Fibroblast of lung (primary cell): ENCODE results near the gene ZNF490. TPM values are rescaled to one million over a fixed set of nuclear protein-coding genes. Genes with fewer than 3 reads are reported as not detected.
A peak's percentile ranks its signal among the peaks of the same experiment; 100 is the strongest.
"Not testable (repeated sequence)": the region's sequence is repeated elsewhere in the genome, so short reads cannot be mapped to it uniquely, and the experiment has no call there.

Experiments used
- DNase-seq, 2 donors: peaks; one replicate each; pipeline versions ENCODE4 v3.0.0 to v3.0.0-alpha.2; 2010; ENCODE audit warnings: low read depth in 2 of 2
- H2AFZ ChIP-seq: 2 replicates; pipeline ENCODE4 v1.5.1; 2012; ENCODE audit warnings: low read length, control low read depth, inconsistent platforms
- H3K27ac ChIP-seq: 2 replicates; pipeline ENCODE4 v1.5.1; 2011; ENCODE audit warnings: low read length, control low read depth; ENCODE audit not compliant: insufficient read depth
- H3K27me3 ChIP-seq: 2 replicates; pipeline ENCODE4 v1.5.1; 2011; ENCODE audit warnings: mild to moderate bottlenecking, low read length; ENCODE audit not compliant: control insufficient read depth, insufficient read depth
- H3K36me3 ChIP-seq: 2 replicates; pipeline ENCODE4 v1.5.1; 2011; ENCODE audit warnings: low read length; ENCODE audit not compliant: control insufficient read depth, insufficient read depth
- H3K4me1 ChIP-seq: 2 replicates; pipeline ENCODE4 v1.5.1; 2011; ENCODE audit warnings: low read length; ENCODE audit not compliant: control insufficient read depth, insufficient read depth; ENCODE audit errors: extremely low read depth
- H3K4me2 ChIP-seq: 2 replicates; pipeline ENCODE4 v1.5.1; 2011; ENCODE audit warnings: low read length, control low read depth; ENCODE audit not compliant: insufficient read depth; ENCODE audit errors: extremely low read depth
- H3K4me3 ChIP-seq, 4 experiments: fragments of 200-600 bp in 1 of 4; sonication (generic) in 1 of 4; replicated peaks in 1 of 4; 2 replicates each; pipeline ENCODE4 v1.5.1; 2011 to 2016; ENCODE audit warnings: low read length in 4 of 4, low read depth in 3 of 4, mild to moderate bottlenecking in 3 of 4, control low read depth in 2 of 4, inconsistent platforms in 1 of 4, mixed read lengths in 1 of 4; ENCODE audit not compliant: insufficient read depth in 1 of 4; ENCODE audit errors: control extremely low read depth in 1 of 4
- H3K79me2 ChIP-seq: 2 replicates; pipeline ENCODE4 v1.5.1; 2012; ENCODE audit warnings: mild to moderate bottlenecking, low read length, inconsistent platforms; ENCODE audit not compliant: control insufficient read depth, insufficient read depth
- H3K9ac ChIP-seq: 2 replicates; pipeline ENCODE4 v1.5.1; 2011; ENCODE audit warnings: mild to moderate bottlenecking, low read length, control low read depth; ENCODE audit not compliant: insufficient read depth
- H3K9me3 ChIP-seq: 2 replicates; pipeline ENCODE4 v1.5.1; 2012; ENCODE audit warnings: low read depth, low read length; ENCODE audit not compliant: control insufficient read depth, insufficient read depth
- H4K20me1 ChIP-seq: 2 replicates; pipeline ENCODE4 v1.5.1; 2011; ENCODE audit warnings: low read length; ENCODE audit not compliant: control insufficient read depth, insufficient read depth; ENCODE audit errors: extremely low read depth
- CTCF ChIP-seq, 2 donors: IDR thresholded peaks in 1 of 2; conservative IDR thresholded peaks in 1 of 2; 1 replicate in 1 of 2; 2 replicates in 1 of 2; pipeline ENCODE4 v1.5.1; 2011 to 2012; ENCODE audit warnings: low read length in 2 of 2, control low read depth in 1 of 2, inconsistent platforms in 1 of 2, low read depth in 1 of 2, mild to moderate bottlenecking in 1 of 2
- EZH2 ChIP-seq: IDR thresholded peaks from 2 replicates; pipeline ENCODE4 v1.5.1; 2012; ENCODE audit warnings: low read length, control low read depth, mild to moderate bottlenecking; ENCODE audit errors: missing control alignments
- polyA plus RNA-seq, 2 donors: library from polyadenylated mRNA; depleted of rRNA in 1 of 2; stranded (reverse) in 1 of 2; unstranded in 1 of 2; fragments of >200 nt; gene quantifications; 2 replicates each; pipeline ENCODE4 v1.2.1, GENCODE V29; 2011 to 2012; ENCODE audit warnings: missing spikeins in 1 of 2
- total RNA-seq: library from RNA; depleted of rRNA; stranded (reverse); fragments of >200 nt; gene quantifications from 2 replicates; pipeline ENCODE4 v1.2.1, GENCODE V29; 2014

ZNF490 gene
- total and polyA plus RNA-seq, 2 donors (not counting 1 experiment from before 2014, with no cell fraction given), result 3.9 to 16.8 TPM

GRCh38 chr19:12626958-12627357 lies 16.3 kb upstream of the ZNF490 start:
- Histone ChIP-seq H4K20me1 (no peaks in the 10 kb centered on the region), H3K27me3 (no peaks in the 10 kb centered on the region), H3K36me3 (peaks cover 13% of the 10 kb centered on the region), H3K4me2 (no peak overlapping the region), H3K9ac (no peak overlapping the region), H3K79me2 (peaks cover 2% of the 10 kb centered on the region), H2AFZ (no peak overlapping the region), H3K9me3 (peaks cover 6% of the 10 kb centered on the region), H3K27ac (no peak overlapping the region), H3K4me3 (no peak overlapping the region), H3K4me1 (no peaks in the 10 kb centered on the region)
- TF ChIP-seq EZH2 (no peak), CTCF (conservative IDR thresholded peaks at IDR 0.05 in 1 of 2, IDR thresholded peaks at IDR 0.05 in 1 of 2; ENCODE audit: low read depth in 1 of 2, low read length in 2 of 2) (no peak)
- DNase-seq, result no peak

GRCh38 chr19:12623361-12624031 lies 12.9 kb upstream of the ZNF490 start:
- no peak overlapping the region for H3K4me2 ChIP-seq
- no peak overlapping the region for H3K4me3 ChIP-seq
- peak in 1 of 2 donors; percentile 34 for DNase-seq
- H3K27ac ChIP-seq, result no peak overlapping the region
- no peak overlapping the region for H3K9ac ChIP-seq
- H3K36me3 ChIP-seq, result peaks cover 9% of the 10 kb centered on the region
- H3K79me2 ChIP-seq, result peaks cover 19% of the 10 kb centered on the region
- no peak overlapping the region for H2AFZ ChIP-seq
- no peaks in the 10 kb centered on the region for H4K20me1 ChIP-seq
- H3K9me3 ChIP-seq, result peaks cover 6% of the 10 kb centered on the region
- no peaks in the 10 kb centered on the region for H3K27me3 ChIP-seq
- H3K4me1 ChIP-seq, result no peaks in the 10 kb centered on the region
- no peak for TF ChIP-seq EZH2
- TF ChIP-seq CTCF (conservative IDR thresholded peaks at IDR 0.05 in 1 of 2, IDR thresholded peaks at IDR 0.05 in 1 of 2; ENCODE audit: low read depth in 1 of 2, low read length in 2 of 2), result no peak

GRCh38 chr19:12621253-12622024 lies 10.8 kb upstream of the ZNF490 start:
- not testable (repeated sequence) for H4K20me1 ChIP-seq, H3K27me3 ChIP-seq, H2AFZ ChIP-seq, H3K4me1 ChIP-seq, DNase-seq, H3K4me2 ChIP-seq, H3K4me3 ChIP-seq, H3K9me3 ChIP-seq, H3K27ac ChIP-seq, H3K9ac ChIP-seq, H3K36me3 ChIP-seq
- peaks cover 32% of the 10 kb centered on the region for H3K79me2 ChIP-seq
